Neural cell (in vitro differentiated cells): ENCODE data around the gene ZBTB32.

Experiments used
- CTCF ChIP-seq: fragments of 450-650 bp; IDR thresholded peaks from 2 replicates; pipeline ENCODE4 v1.5.1; 2014; ENCODE audit warnings: antibody characterized with exemption, mild to moderate bottlenecking, moderate library complexity; ENCODE audit not compliant: poor library complexity, severe bottlenecking
- EP300 ChIP-seq: fragments of 450-650 bp; conservative IDR thresholded peaks from 2 replicates; pipeline ENCODE4 v1.6.1; 2014; ENCODE audit warnings: antibody characterized with exemption, mild to moderate bottlenecking, moderate library complexity; ENCODE audit not compliant: poor library complexity, severe bottlenecking
- EZH2 ChIP-seq: fragments of 200-600, 300-800 bp; shearing (Covaris generic), sonication (generic); IDR thresholded peaks from 2 replicates; pipeline ENCODE4 v1.6.1; 2014; ENCODE audit warnings: antibody characterized with exemption, low read length, borderline replicate concordance, mild to moderate bottlenecking; ENCODE audit not compliant: insufficient read depth, poor library complexity, severe bottlenecking
- POLR2AphosphoS5 ChIP-seq: IDR thresholded peaks from 2 replicates; pipeline ENCODE4 v1.6.1; 2012
- REST ChIP-seq: IDR thresholded peaks from 2 replicates; pipeline ENCODE4 v1.6.1; 2012; ENCODE audit warnings: borderline replicate concordance

GRCh38 chr19:35760711-35761349 lies 56.5 kb downstream of the ZBTB32 start:
- no peak for TF ChIP-seq CTCF
- TF ChIP-seq EZH2, result no peak
- no peak for TF ChIP-seq POLR2AphosphoS5
- TF ChIP-seq REST, result no peak
- no peak for TF ChIP-seq EP300
